Testis (tissue), 3 donors: Measurements from ENCODE around the gene EEF2K. TPM values are rescaled to one million over a fixed set of nuclear protein-coding genes. Genes with fewer than 3 reads are reported as not detected.

Source experiments
- DNase-seq: peaks from one replicate; pipeline ENCODE4 v3.0.0-alpha.2; 2019
- H3K27ac ChIP-seq, 2 donors: fragments of 200-600 bp; sonication (generic); one replicate each; pipeline ENCODE4 v1.5.1; 2019
- H3K27me3 ChIP-seq: fragments of 200-600 bp; sonication (generic); one replicate; pipeline ENCODE4 v1.5.1; 2019
- H3K36me3 ChIP-seq: fragments of 200-600 bp; sonication (generic); one replicate; pipeline ENCODE4 v1.5.1; 2017; ENCODE audit warnings: low read depth; ENCODE audit errors: missing control alignments
- H3K4me1 ChIP-seq: fragments of 200-600 bp; sonication (generic); one replicate; pipeline ENCODE4 v1.5.1; 2019
- H3K4me3 ChIP-seq, 2 donors: fragments of 200-600 bp; sonication (generic); one replicate each; pipeline ENCODE4 v1.5.1; 2017 to 2019
- H3K9me3 ChIP-seq: fragments of 200-600 bp; sonication (generic); one replicate; pipeline ENCODE4 v1.5.1; 2017
- POLR2A ChIP-seq: fragments of 450-650 bp; IDR thresholded peaks from one replicate; pipeline ENCODE4 v1.6.1; 2017; ENCODE audit warnings: antibody characterized with exemption, mild to moderate bottlenecking, moderate library complexity
- WGBS, 2 donors: methylation state at CpG; one replicate each; pipeline ENCODE4 v1.1.5; 2018; 5-methylcytosine and 5-hydroxymethylcytosine counted together
- intact Hi-C: fragments of 100-400 bp; cut with DNase I; formaldehyde crosslinking; loops from one replicate; pipeline ENCODE4 v1.15.1; 2023; ENCODE audit warnings: low total_unique reads
- polyA plus RNA-seq: library from polyadenylated mRNA; stranded (reverse); fragments of 350-450 nt; fragmentation: Illumina TruSeq; extraction: RNeasy Lipid Tissue Mini Kit (QIAGEN cat#74804); gene quantifications from one replicate; pipeline ENCODE4 v1.2.3, GENCODE V29; 2014; ENCODE audit warnings: low read depth, low replicate concordance; ENCODE audit not compliant: insufficient read depth
- total RNA-seq, 2 donors: library from RNA; depleted of rRNA; stranded (reverse); fragments of >200 nt; gene quantifications; one replicate each; pipeline ENCODE4 v1.2.3, GENCODE V29; 2016
- TF ChIP-seq, protein P1 (sequence below), 3 experiments: fragments of 450-650 bp in 2 of 3; fragments of 200-600 bp in 1 of 3; sonication (generic) in 1 of 3; IDR thresholded peaks; one replicate each; pipeline ENCODE4 v1.5.1; 2016 to 2019; ENCODE audit warnings: antibody characterized with exemption in 3 of 3, mild to moderate bottlenecking in 2 of 3, moderate library complexity in 1 of 3

The EEF2K gene
- total and polyA plus RNA-seq, 3 donors from 2014 or later: 6.6 to 11.1 (median 10.2) TPM

DNA sequence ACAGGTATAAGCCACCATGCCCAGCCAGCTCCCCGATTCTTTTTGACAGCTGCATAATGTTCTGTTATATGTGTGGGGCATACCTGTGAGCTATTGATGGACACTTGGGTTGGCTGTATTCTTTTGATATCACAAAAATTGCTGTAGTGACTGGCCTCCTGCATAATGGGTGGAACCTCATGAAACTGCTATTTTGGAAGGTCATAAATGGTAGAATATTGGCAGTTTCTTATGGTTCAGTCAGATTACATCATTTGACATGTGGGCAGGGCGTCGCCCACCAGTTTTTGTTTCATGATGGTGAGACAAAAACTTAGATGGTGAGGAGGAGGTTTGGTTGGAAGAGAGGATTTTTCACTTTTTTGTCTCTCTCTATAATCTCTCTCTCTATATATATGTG is 64.4 kb downstream of the EEF2K start:
- Histone ChIP-seq H3K4me3 (no peak overlapping the region), H3K27ac (no peak overlapping the region), H3K27me3 (no peaks in the 10 kb centered on the region), H3K36me3 (no peaks in the 10 kb centered on the region), H3K4me1 (no peaks in the 10 kb centered on the region), H3K9me3 (no peaks in the 10 kb centered on the region)
- intact Hi-C loops: no loop called here
- DNase-seq: no peak
- TF ChIP-seq POLR2A: no peak
- TF ChIP-seq, protein P1, sequence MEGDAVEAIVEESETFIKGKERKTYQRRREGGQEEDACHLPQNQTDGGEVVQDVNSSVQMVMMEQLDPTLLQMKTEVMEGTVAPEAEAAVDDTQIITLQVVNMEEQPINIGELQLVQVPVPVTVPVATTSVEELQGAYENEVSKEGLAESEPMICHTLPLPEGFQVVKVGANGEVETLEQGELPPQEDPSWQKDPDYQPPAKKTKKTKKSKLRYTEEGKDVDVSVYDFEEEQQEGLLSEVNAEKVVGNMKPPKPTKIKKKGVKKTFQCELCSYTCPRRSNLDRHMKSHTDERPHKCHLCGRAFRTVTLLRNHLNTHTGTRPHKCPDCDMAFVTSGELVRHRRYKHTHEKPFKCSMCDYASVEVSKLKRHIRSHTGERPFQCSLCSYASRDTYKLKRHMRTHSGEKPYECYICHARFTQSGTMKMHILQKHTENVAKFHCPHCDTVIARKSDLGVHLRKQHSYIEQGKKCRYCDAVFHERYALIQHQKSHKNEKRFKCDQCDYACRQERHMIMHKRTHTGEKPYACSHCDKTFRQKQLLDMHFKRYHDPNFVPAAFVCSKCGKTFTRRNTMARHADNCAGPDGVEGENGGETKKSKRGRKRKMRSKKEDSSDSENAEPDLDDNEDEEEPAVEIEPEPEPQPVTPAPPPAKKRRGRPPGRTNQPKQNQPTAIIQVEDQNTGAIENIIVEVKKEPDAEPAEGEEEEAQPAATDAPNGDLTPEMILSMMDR (IDR thresholded peaks at IDR 0.05): no peak
- 93 to 94% methylated on average over 3 of the region's 3 CpGs for WGBS, 2 donors

GRCh38 chr16:22272870-22273650 is 67.0 kb downstream of the EEF2K start:
- Histone ChIP-seq H3K9me3 (no peaks in the 10 kb centered on the region), H3K36me3 (no peaks in the 10 kb centered on the region), H3K27ac (no peak overlapping the region), H3K27me3 (no peaks in the 10 kb centered on the region), H3K4me1 (no peaks in the 10 kb centered on the region), H3K4me3 (no peak overlapping the region)
- no peak for DNase-seq
- intact Hi-C loops: no loop called here
- no peak for TF ChIP-seq POLR2A
- TF ChIP-seq, protein P1 (IDR thresholded peaks at IDR 0.05): no peak
- 81 to 82% methylated on average over 8 of the region's 8 CpGs for WGBS, 2 donors

- no peaks in the 10 kb centered on the region for H3K27me3 ChIP-seq
- H3K9me3 ChIP-seq: no peaks in the 10 kb centered on the region
- WGBS, 2 donors: 97 to 100% methylated on average over 1 of the region's 1 CpG
- no peaks in the 10 kb centered on the region for H3K4me1 ChIP-seq
- DNase-seq: no peak
- no peak overlapping the region for H3K4me3 ChIP-seq
- TF ChIP-seq, protein P1 (IDR thresholded peaks at IDR 0.05): no peak
- TF ChIP-seq POLR2A: no peak
- intact Hi-C loops: no loop called here
- H3K27ac ChIP-seq: no peak overlapping the region
- no peaks in the 10 kb centered on the region for H3K36me3 ChIP-seq
Observed at GRCh38 chr16:22274916-22275315, 68.8 kb downstream of the EEF2K start.

GRCh38 chr16:22278441-22279230 is 72.6 kb downstream of the EEF2K start:
- intact Hi-C loops: no loop called here
- no peak overlapping the region for H3K4me3 ChIP-seq
- H3K36me3 ChIP-seq: no peaks in the 10 kb centered on the region
- no peak for TF ChIP-seq POLR2A
- TF ChIP-seq, protein P1 (IDR thresholded peaks at IDR 0.05): no peak
- 90 to 93% methylated on average over 16 of the region's 16 CpGs for WGBS, 2 donors
- no peak for DNase-seq
- no peaks in the 10 kb centered on the region for H3K9me3 ChIP-seq
- no peaks in the 10 kb centered on the region for H3K4me1 ChIP-seq
- no peak overlapping the region for H3K27ac ChIP-seq
- H3K27me3 ChIP-seq: no peaks in the 10 kb centered on the region
